Measurements from ENCODE around the gene RUNDC3A. TPM values are rescaled to one million over a fixed set of nuclear protein-coding genes. Genes with fewer than 3 reads are reported as not detected.

RUNDC3A gene
- polyA plus RNA-seq, 1 donor (not counting 4 experiments of a cell fraction or from before 2014, with no cell fraction given), result 1.6 TPM

DNA sequence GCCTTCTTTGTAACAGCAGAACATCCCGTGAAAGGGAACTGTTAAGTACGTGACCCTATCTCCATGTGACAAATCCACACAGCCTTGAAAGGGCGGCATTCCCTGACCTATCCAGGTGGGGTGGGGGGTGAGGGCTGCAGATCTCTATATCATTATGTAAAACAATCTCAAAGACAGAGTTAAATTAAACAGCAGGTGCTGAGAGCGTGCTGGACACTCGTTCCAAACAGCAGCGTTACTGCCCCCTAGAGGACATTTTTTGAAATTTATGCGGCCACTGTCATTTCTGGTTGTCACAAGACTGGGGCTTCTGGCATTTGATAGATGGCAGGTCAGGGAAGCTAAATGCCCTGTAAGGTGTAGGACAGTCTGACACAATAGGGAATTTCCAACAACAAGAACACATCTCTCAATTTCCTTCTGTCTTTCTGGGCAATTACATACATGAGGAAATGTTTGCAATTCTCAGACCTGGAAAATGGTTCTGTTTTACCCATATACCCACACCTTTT, 22.9 kb downstream of the RUNDC3A start:
- no peaks in the 10 kb centered on the region for H3K79me2 ChIP-seq (ENCODE audit: control insufficient read depth, insufficient read depth, low read length)
- H2AFZ ChIP-seq (ENCODE audit: control insufficient read depth, low read length), result no peak overlapping the region
- dilution Hi-C loops (cut with MboI; ENCODE audit: extremely low pct_ligation_motif_present, low sequenced_read_pairs), result no loop called here
- H3K4me3 ChIP-seq (ENCODE audit: control insufficient read depth in 2 of 3, extremely low read depth in 1 of 3, insufficient read depth in 2 of 3, low read depth in 1 of 3, low read length in 3 of 3), result no peak overlapping the region
- no peaks in the 10 kb centered on the region for H3K4me1 ChIP-seq (ENCODE audit: control insufficient read depth, extremely low read depth, insufficient read depth, low read length)
- FAIRE-seq (peak; percentile 66), DNase-seq (ENCODE audit: low read depth, low spot score) (no peak)
- H3K9me1 ChIP-seq (ENCODE audit: control insufficient read depth, extremely low read depth, insufficient read depth, low read length), result no peaks in the 10 kb centered on the region
- no peak overlapping the region for H3K27ac ChIP-seq (ENCODE audit: control insufficient read depth, insufficient read depth, low read length)
- H3K9ac ChIP-seq (ENCODE audit: control insufficient read depth, extremely low read depth, insufficient read depth, low read length), result no peak overlapping the region
- H3K27me3 ChIP-seq (ENCODE audit: control insufficient read depth, extremely low read depth, insufficient read depth, low read length), result no peaks in the 10 kb centered on the region
- TF ChIP-seq, protein P1, sequence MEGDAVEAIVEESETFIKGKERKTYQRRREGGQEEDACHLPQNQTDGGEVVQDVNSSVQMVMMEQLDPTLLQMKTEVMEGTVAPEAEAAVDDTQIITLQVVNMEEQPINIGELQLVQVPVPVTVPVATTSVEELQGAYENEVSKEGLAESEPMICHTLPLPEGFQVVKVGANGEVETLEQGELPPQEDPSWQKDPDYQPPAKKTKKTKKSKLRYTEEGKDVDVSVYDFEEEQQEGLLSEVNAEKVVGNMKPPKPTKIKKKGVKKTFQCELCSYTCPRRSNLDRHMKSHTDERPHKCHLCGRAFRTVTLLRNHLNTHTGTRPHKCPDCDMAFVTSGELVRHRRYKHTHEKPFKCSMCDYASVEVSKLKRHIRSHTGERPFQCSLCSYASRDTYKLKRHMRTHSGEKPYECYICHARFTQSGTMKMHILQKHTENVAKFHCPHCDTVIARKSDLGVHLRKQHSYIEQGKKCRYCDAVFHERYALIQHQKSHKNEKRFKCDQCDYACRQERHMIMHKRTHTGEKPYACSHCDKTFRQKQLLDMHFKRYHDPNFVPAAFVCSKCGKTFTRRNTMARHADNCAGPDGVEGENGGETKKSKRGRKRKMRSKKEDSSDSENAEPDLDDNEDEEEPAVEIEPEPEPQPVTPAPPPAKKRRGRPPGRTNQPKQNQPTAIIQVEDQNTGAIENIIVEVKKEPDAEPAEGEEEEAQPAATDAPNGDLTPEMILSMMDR (optimal IDR thresholded peaks at IDR 0.05 in 1 of 3, IDR thresholded peaks at IDR 0.05 in 1 of 3, conservative IDR thresholded peaks at IDR 0.05 in 1 of 3; ENCODE audit: extremely low read depth in 1 of 3, insufficient read depth in 2 of 3, low read length in 3 of 3), result peak; percentile 74 to 86 (median 80)
- TF ChIP-seq EZH2 (IDR thresholded peaks at IDR 0.05; ENCODE audit: low read length), result no peak
- H4K20me1 ChIP-seq (ENCODE audit: control insufficient read depth, extremely low read depth, insufficient read depth, low read length), result no peaks in the 10 kb centered on the region
- no peaks in the 10 kb centered on the region for H3K36me3 ChIP-seq (ENCODE audit: control insufficient read depth in 2 of 2, extremely low read depth in 1 of 2, insufficient read depth in 2 of 2, low read length in 2 of 2)
- no peak overlapping the region for H3K4me2 ChIP-seq (ENCODE audit: control insufficient read depth, extremely low read depth, insufficient read depth, low read depth, low read length)
- no peaks in the 10 kb centered on the region for H3K9me3 ChIP-seq (ENCODE audit: control insufficient read depth, low read depth, low read length)

DNA sequence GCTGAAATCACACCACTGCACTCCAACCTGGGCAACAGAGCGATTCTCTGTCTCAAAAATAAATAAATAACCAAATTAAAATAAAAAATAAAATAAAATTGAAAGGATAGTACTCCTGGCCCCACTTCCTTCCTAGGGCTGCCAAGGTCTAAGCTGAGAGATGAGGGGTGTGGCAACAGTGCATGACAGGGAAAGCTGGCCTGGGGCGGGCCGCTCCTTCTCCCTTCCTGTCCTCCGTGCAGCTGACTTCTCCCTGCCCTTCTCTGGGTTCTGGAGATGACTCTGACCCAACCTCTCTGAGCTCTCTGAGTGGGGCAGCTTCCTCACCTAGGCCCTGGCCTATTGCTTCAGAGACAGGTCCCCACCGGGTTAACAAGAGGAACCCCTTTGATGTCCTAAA, 25.0 kb downstream of the RUNDC3A start:
- no peaks in the 10 kb centered on the region for H3K9me1 ChIP-seq (ENCODE audit: control insufficient read depth, extremely low read depth, insufficient read depth, low read length)
- no peak overlapping the region for H2AFZ ChIP-seq (ENCODE audit: control insufficient read depth, low read length)
- no peak for FAIRE-seq
- H3K4me1 ChIP-seq (ENCODE audit: control insufficient read depth, extremely low read depth, insufficient read depth, low read length), result no peaks in the 10 kb centered on the region
- H3K36me3 ChIP-seq (ENCODE audit: control insufficient read depth in 2 of 2, extremely low read depth in 1 of 2, insufficient read depth in 2 of 2, low read length in 2 of 2), result no peaks in the 10 kb centered on the region
- no peaks in the 10 kb centered on the region for H3K79me2 ChIP-seq (ENCODE audit: control insufficient read depth, insufficient read depth, low read length)
- TF ChIP-seq EZH2 (IDR thresholded peaks at IDR 0.05; ENCODE audit: low read length), result no peak
- TF ChIP-seq, protein P1 (optimal IDR thresholded peaks at IDR 0.05 in 1 of 3, IDR thresholded peaks at IDR 0.05 in 1 of 3, conservative IDR thresholded peaks at IDR 0.05 in 1 of 3; ENCODE audit: extremely low read depth in 1 of 3, insufficient read depth in 2 of 3, low read length in 3 of 3), result no peak
- no peak overlapping the region for H3K4me2 ChIP-seq (ENCODE audit: control insufficient read depth, extremely low read depth, insufficient read depth, low read depth, low read length)
- no peaks in the 10 kb centered on the region for H3K9me3 ChIP-seq (ENCODE audit: control insufficient read depth, low read depth, low read length)
- no peaks in the 10 kb centered on the region for H3K27me3 ChIP-seq (ENCODE audit: control insufficient read depth, extremely low read depth, insufficient read depth, low read length)
- dilution Hi-C loops (cut with MboI; ENCODE audit: extremely low pct_ligation_motif_present, low sequenced_read_pairs), result no loop called here
- H4K20me1 ChIP-seq (ENCODE audit: control insufficient read depth, extremely low read depth, insufficient read depth, low read length), result no peaks in the 10 kb centered on the region
- no peak overlapping the region for H3K27ac ChIP-seq (ENCODE audit: control insufficient read depth, insufficient read depth, low read length)
- no peak for DNase-seq (ENCODE audit: low read depth, low spot score)
- no peak overlapping the region for H3K9ac ChIP-seq (ENCODE audit: control insufficient read depth, extremely low read depth, insufficient read depth, low read length)
- H3K4me3 ChIP-seq (ENCODE audit: control insufficient read depth in 2 of 3, extremely low read depth in 1 of 3, insufficient read depth in 2 of 3, low read depth in 1 of 3, low read length in 3 of 3), result no peak overlapping the region
